T-helper 9 cell (primary cell): ENCODE data around the gene SMAD1.

Experiments
- DNase-seq: peaks from one replicate; pipeline ENCODE4 v3.0.0-alpha.2; 2020
- total RNA-seq, 2 donors: gene quantifications; one replicate each; lab custom pipeline; 2026; lab: John Stamatoyannopoulos, UW

The SMAD1 gene
- 0.28 to 0.48 reads per million in 2 donors for total RNA-seq

DNA sequence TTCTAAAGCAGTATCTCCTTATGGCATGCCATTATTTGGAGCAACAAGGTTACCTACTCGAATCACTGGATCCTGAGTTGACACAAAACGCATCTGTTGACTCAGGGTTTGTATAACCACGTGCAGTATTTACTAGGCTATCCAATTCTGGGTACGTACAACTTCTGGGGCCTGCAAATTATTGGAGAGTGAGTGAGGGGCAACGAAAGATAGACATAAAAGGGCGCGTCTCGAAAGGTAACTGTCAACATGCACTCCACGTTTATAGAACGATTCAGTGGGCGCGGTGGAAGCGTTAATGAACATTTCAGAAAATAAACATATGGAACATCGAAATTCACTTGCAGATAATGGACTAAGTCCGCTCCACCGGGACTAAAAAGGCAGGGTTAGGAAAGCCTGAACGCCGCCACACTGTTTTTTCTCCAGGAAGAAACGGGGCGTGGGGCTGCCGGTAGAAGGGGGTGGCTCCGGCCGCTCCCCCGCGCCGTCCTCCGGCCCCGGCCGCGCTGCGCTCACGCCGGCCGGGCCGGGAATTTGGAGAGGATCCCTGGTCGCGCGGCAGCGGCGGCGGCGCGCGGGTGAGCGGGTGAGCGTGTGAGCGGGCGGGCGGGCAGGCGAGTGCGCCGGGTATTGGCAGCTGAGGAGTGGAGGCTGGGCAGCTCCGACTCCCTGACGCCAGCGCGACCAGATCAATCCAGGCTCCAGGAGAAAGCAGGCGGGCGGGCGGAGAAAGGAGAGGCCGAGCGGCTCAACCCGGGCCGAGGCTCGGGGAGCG lies at the start of gene SMAD1:
TSS of gene SMAD1 (plus strand) at position 690 of the 778 bp plus-strand sequence. CDS start 32,761 bp downstream, outside the sequence.
- DNase-seq, result no peak

DNA sequence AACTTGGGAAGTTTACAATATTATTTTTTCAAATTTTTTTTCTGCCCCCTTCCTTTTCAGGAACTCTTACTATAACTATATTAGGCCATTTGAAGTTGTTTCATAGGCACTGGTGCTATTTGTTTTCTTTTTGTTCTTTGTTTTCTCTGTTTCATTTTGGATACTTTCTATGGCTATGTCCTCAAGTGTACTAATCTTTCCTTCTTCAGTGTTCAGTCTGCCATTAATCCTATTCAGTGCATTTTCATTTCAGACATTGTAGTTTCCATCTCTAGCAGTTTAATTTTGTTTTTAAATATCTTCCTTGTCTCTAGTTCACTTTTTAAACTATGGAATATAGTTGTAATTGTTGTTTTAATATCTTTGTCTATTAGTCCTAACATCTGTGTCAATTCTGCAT lies 48.0 kb upstream of the SMAD1 start:
- no peak for DNase-seq

DNA sequence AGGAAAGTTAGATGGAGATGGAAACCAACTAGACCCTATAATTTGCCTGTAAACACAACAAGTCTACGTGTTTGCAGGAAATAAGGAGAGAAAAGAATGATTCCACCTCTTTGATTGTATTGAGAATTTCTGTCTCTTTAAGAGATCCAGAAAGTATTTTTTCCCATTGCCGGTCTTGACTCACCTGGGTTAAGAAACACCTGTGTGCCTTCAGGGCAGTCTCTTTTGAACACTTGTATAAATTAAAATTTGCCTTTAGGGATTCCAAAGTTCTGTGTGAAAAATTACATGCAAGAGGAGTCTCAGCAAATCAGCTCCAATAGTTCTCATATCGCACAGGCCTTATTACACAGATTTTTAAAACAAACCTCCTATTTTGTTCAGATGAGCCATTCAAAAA lies 46.0 kb upstream of the SMAD1 start:
- DNase-seq, result no peak

DNA sequence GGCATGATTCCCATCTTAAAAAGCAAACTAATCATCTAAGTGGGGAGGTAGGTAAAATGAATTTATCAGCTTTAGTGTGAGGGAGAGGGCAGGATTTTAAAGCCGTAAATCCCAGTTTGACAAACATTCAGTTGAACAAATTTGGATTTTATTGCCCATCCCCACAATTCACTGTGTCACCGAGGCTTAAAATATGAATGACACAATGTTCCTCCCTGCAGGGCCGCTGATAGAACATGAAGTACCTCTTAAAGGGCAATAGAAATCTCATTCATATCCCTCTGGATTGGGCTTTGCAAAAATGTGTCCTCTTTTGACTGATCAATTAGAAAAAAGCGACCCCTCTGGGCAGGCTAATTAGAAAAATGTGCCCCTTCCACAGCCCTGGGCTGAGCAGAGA lies 45.5 kb upstream of the SMAD1 start:
- DNase-seq, result no peak

DNA sequence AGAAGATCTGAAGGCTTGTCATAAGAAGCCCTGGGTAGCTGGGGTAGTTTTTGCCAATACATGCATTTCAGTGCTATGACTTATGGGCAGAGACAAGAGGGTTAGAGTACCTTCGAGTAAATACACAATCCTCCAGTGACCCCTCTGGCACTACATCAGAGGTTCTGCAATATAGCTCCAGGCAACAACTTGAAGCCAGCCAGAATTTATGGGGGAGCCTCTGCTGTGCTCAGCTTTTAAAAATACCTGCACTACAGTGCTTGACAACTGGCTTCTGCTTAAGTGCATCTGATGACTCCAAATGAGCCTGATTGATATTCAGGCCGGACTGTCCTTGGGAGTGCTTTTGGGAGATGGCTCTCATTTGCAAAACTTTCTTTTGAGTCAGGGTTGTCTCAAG lies 44.9 kb upstream of the SMAD1 start:
- DNase-seq, result no peak

DNA sequence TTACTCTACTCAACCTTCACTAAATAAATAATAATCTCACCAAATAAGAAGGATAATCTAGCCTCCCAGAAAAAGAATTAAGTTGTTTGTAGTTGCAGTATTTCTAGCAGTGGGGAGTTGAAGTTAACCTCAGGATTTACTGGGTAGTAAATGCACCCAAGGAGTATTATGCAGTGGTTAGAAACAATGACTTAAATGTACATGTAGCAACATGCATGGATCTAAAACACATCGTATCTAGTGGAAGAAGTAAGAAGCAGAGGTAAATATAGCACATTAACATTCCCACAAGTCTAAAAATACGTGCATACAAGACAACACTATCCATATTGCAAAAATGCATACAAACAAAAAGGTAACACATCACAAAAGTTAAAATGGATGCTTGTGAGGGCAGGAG lies 44.2 kb upstream of the SMAD1 start:
- no peak for DNase-seq

DNA sequence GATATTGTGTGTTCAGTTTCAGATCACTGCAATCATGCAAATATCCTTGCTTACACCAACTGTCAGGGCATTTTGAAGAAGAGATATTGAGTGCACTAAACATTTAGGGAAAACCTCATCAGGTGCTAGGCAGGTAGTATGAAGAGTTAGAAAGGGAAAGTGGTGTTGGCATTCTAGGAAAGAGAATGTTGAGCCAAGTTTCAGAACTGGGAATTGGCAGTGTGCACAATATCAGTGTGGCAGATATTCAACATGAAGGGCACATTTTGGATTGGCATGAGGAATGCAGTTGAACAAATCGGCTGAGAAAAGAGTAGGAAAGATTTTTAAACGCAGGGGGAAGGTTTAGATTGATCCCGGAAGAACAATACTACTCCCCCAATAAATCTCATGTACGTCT lies 43.4 kb upstream of the SMAD1 start:
- DNase-seq, result no peak

DNA sequence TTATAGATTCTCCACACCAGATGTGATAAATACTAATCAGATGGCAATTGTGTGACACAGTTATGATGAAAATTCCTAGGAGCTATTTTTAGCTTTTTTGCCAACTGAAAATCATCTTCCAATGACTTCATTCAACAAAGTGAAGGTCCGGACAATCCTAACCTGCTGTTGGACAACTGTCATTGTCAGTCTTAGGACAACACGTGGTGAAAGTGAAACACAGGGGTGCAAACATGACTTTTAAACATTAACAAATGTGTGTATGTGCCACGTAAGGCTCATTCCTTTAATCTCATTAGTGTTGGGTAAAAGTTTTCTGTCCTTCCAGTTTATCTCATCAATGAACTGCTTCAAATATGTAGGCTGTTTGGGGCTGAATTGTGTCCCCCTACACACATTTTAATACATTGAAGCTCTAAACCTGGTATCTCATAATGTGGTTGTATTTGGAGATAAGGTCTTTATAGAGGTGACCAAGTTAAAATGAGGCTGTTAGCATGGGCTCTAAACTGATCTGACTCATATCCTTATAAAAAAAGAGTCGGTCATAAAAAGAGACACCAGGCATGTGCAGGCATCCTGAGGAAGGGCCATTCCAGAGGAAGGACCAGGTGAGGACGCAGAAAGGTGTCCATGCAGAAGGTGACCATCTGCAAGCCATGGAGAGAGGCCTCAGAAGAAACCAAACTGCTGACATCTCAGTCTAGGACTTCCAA lies 41.2 kb upstream of the SMAD1 start:
- no peak for DNase-seq

DNA sequence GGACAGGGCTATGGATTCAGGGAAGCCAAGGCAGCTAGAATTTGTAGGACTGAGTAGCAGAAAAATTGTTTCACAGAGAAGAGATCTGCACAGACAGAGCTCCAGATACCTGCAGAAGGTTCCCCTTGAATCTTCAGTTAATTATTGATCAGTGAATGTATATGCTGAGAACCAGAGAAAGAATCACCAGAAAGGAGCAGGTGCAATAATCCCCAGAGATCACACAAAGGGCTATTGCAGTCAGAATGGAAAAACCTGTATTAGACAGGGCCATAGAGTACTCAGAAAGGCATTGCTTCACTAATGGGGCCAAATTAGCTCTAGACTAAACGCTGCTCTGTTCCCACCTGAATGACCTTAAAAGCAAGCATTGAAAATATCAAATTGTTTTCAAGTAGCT lies 35.5 kb upstream of the SMAD1 start:
- DNase-seq, result no peak

DNA sequence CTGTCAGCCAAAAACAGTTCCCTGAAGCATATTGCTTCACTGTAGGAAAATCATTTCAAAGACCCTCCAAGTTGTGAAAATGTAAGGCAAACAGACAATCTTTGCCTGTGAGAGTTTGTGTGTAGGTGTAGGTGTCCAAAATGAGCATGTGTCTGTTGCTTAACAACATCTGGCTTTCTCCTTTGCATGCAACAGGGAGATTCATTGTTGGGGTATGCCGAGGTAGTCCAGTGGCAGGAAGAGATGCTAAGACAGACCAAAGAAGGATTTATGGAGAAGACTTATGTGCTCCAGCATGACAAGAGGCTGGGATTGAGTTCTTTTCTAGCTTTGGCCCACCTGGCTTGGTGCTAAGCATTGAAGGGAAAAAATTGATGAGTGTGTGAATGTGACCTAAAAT lies 29.8 kb upstream of the SMAD1 start:
- DNase-seq, result no peak

DNA sequence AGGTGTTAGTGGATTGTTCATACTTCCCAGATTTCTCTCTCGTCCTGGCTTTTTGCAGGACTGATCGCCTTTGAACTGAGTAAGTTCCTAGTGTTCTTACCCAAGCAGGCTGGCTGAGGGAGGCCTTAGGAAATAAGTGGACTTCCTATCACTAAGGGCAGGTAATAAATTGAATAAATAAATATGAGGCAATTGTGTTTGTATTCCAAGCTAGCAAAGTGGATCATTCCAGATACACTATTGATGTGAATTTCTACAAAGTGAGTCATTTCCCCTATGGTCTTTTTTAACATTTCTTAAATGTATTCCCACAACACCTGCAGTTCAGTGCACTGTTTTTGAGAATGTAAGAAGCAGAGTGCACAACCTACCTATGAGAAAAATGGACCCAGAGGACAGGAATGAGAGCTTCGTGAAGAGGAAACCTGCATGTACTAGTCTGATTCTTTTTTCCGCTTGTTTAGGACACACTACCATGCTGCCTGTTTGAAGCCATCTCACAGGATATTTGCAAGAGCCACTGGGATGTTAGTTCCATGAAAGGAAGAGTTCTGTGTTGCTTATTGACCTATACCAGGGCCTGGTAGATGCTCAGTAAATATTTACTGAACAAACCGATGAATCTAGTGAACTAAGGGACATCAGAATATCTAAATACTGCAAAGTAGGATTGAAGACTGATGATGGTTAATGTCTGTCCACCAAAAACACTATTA lies 29.0 kb upstream of the SMAD1 start:
- DNase-seq, result no peak

DNA sequence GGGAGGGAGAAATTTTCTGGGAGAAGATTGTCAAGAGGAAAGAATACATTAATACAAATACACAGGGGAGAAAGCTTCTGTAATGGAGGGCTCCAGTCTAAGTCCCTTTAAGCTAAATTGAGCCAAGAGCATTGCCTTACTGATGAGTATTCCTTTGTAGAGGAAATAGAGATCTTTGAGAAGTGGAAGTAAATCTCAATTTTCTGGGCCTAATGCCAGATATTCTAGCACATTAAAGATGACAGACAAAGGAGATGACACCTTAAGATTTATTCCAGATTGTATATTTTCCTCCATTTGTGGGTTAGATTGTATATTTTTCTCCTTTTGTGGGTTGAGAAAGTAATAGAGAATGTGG lies 28.5 kb upstream of the SMAD1 start:
- no peak for DNase-seq

DNA sequence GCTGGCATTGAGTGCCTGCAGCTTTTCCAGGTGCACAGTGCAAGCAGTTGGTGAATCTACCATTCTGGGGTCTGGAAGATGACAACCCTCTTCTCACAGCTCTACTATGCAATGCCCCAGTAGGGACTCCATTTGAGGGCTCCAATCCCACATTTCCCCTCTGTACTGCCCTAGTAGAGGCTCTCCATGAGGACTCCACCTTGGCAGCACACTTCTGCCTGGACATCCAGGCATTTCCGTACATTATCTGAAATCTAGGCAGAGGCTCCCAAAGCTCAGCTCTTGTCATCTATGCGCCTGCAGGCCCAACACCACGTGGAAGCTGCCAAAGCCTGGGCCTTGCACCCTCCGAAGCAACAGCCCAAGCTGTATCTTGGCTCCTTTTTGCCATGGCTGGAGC lies 8.4 kb upstream of the SMAD1 start:
- no peak for DNase-seq

DNA sequence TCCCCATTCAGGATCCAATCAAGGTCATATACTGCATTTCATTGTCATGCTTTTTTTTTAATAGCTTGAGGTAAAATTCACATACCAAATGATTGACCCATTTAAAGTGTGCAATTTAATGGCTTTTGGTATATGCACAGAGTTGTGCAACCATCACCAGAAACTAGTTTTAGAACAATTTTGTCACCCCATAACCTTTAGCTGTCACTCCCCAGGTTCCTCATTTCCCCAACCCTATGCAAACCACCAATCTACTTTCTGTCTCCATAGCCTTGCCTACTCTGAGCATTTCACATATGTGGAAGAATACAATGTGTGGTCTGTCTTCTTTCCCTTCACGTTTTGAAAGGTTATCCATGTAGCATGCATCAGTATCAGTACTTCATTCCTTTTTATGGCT lies 1.4 kb upstream of the SMAD1 start:
- DNase-seq, result no peak

DNA sequence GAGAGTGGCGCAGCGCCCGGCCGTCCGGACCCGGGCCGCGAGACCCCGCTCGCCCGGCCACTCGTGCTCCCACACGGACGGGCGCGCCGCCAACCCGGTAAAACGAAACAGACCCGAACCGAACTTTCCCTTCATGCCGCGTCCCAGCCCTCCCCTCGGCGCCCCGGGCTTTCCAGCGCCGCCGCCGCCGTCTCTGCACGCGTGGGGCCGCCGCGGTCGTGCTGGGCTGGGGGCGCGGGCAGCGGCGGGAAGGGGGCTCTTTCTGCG lies 222 bp downstream of the SMAD1 start:
- DNase-seq, result no peak

DNA sequence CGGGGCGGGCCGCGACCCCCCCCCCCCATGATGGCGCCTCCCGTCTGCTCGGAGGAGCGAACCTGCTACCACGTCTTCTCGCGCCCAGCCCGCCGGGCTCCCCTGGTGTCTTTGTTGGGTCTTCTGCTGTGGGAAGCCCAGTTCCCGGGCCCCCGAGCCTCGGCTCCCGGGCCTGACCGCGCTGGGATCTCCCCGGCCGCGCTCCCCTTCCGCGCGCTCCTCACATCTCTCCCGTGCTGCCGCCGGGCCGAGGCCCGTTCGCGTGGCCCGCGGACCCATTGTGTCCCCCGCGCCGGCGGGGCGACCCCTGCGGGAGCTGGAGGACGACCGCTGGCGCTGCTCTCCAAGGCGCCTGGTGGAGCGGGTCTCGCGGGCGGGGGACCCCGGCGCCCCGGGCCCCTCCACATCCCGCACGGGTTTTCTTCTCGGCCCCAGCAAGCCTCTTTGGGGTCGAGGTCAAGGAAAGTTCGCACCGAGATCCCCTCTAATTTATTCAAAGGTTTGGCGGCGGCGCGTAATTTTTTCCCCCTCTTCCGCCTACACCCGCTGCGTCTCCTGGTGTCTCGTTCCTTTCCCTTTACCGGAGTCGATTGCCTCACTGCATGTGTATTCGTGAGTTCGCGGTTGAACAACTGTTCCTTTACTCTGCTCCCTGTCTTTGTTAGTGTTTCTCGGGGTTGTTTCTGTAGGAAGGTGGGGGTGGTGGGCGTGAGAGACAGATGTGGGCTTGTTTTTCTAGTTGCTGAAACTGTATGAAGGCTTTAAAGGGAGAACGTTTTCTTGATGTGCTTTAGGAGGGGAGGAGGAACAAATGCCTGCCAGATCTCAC lies 770 bp downstream of the SMAD1 start:
- no peak for DNase-seq

DNA sequence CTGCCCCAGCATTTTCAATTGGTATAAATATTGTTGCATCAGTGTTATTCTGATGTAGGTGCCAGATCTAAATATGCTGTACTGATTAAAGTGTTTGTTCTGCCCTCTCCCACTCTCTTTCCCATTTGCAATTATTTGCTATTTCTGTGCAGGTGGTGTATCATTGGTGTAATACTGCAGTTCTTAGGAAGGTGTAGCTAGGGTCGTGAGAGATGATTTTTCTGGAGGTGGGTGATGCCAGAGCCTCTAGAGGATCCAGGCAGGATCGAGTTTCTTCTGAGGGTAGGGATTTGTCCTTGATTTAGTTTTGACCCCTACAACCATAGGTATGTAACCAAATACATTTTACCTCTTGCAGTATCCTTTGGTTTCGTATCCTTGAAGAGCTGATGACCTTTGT lies 1.9 kb downstream of the SMAD1 start:
- DNase-seq, result no peak

DNA sequence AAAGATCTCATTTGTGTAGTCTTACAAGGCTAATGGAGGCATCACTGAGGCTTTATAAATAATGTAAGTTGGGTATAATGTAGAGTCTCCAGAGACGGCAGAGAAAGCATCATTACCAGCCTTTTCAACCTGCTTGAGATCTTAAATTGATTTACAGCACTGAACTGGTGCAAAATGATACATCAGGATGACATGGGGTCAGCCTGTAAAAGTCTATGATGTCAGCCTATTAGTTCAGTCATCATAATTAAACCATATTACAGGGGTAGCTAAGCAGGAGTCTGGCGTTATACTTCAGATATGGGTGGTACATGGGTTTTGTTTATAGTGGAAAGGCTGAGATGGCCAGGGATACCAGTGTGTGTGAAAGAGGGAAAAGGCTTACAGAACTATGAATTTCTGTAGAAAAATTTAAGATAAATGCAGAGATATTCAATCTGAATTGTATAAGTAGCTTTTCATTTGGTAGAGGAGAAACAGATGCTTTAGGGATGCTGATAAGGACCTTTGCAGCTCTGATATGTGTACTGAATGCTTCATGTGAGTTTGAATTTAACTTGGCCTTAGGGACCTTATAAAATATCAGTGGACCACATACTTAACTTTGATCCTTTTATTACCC lies 2.7 kb downstream of the SMAD1 start:
- DNase-seq, result no peak

DNA sequence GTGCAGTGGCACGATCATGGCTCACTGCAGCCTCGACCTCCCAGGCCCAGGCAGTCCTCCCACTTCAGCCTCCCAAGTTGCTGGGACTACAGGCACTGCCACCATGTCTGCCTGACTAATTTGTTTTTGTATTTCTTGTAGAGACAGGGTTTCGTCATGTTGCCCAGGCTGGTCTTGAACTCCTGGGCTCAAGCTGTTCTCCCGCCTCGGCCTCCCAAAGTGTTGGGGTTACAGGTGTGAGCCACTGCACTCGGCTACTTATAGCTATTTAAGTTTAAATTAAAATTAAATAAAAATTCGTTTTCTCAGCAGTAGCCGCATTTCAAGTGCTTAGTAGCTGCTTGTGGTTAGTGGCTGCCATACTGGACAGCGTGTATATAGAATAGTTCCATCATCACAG lies 3.5 kb downstream of the SMAD1 start:
- no peak for DNase-seq

DNA sequence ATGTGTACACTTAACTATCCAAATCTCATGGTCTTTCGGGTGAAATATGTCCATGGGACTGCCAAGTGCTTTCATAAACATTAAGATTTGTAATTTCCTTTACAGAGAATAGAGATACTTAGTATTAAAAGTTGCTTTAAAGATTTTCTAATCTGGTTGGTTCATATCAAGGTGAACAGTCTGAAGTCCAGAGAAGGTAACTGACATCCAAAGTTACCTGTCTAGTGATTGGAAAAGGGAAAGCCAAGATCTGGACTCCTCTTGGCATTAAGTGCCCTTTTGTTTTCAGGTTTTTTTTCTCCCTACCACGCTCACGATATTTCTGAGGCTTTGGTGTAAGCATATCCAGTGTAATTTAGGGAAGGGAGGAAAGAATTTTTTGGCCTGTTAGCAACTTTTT lies 5.0 kb downstream of the SMAD1 start:
- DNase-seq, result no peak

DNA sequence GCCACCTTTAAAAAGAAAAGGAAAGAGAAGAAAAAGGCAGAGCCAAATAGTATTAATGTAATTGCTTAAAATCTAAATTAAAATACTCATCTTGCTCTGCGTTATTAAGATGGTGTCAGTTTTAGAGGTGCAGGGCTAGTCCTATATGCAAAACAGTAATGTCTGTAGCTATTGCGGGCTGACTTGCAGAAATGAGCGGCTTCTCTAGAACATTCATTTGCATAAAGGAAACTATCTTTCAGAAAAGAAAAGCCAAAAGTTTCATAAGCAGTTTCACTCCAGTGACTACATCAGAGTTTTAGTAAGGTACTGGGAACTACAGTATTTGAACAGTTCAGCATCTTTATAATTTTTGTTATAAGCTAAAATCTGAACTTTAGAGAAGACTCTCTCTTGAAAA lies 6.0 kb downstream of the SMAD1 start:
- no peak for DNase-seq

DNA sequence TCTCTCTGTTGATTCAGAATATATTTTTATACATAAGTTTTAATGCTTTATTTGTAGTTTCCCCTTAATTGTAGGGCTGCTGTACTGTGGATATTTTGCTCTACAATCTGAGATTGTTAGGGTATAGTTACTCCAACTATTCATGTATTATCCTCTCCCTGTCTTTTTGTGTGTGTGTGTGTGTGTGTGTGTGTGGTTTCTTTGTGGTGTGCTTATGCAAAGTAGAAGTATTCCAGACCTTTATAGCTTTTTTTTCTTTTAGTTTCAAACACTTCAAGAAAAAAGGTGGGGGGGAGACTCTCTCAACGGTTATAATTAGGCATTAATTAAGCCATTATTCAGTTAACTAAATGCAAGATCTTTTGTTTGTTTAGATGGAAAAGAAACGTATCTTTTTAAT lies 6.7 kb downstream of the SMAD1 start:
- no peak for DNase-seq

DNA sequence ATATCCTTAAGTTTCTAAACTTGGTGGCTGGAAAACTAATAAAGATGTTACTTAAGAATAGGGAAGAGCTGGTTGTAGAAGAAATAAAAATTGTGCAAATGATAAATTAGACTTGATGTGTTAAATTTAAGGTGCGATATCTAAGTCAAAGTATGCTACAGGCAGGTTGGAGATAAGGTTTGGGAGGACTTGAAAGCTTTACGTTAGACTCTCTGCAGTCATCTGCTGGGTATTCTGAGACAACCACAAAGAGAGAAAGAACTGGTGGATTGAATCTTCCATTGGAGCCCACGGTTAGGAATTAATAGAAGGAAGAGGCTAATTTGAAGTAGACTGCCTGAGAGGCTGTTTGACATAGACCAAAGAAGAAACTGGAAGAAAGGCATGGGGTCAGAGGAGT lies 7.9 kb downstream of the SMAD1 start:
- no peak for DNase-seq
